HCT116 (cell line): ENCODE results near the gene LYRM1. TPM values are rescaled to one million over a fixed set of nuclear protein-coding genes. Genes with fewer than 3 reads are reported as not detected.

Experiments
- ATAC-seq: fragments of 200-7000 bp; cut with Tn5 transposase; 2 replicates; pipeline ENCODE4 v1.9.1; 2020; ENCODE audit warnings: mild to moderate bottlenecking, moderate library complexity
- BruUV-seq: library from RNA; stranded (reverse); fragments of 400-500 nt; replicated peaks from 2 replicates; lab custom pipeline; 2021; lab: Mats Ljungman, UMichigan
- CTCF ChIA-PET: fragments of 300-600 bp; sonication (Branson Sonifier 250); formaldehyde crosslinking; loops from one replicate; lab custom pipeline; 2021; ENCODE audit warnings: antibody characterized with exemption; lab: Charles Lee
- POLR2A ChIA-PET: fragments of 300-600, 350-600 bp; sonication (Branson Sonifier 250); formaldehyde crosslinking; loops from one replicate; lab custom pipeline; 2021; ENCODE audit warnings: antibody characterized with exemption; lab: Charles Lee
- RAD21 ChIA-PET, 2 experiments: fragments of 300-600 bp; sonication (Branson Sonifier 250); formaldehyde crosslinking; loops; one replicate each; lab custom pipeline; 2023; ENCODE audit warnings: low total read pairs in 2 of 2; ENCODE audit not compliant: uncharacterized antibody in 2 of 2, unreplicated experiment in 2 of 2, low non-redundant PET in 1 of 2; lab: Charles Lee
- DNase-seq: peaks from one replicate; pipeline ENCODE4 v3.0.0-alpha.2; 2010; ENCODE audit warnings: low read depth, low spot score
- H2AFZ ChIP-seq: fragments of 200-600 bp; shearing (Covaris generic), sonication (generic); 2 replicates; pipeline ENCODE4 v1.6.1; 2017; ENCODE audit warnings: low read depth, mixed run types, mixed read lengths, antibody characterized with exemption, low read length; ENCODE audit not compliant: poor library complexity, severe bottlenecking
- H3K27ac ChIP-seq: 2 replicates; pipeline ENCODE4 v1.5.1; 2012; ENCODE audit warnings: low read depth, low read length
- H3K27me3 ChIP-seq: fragments of 200-600 bp; sonication (generic); 2 replicates; pipeline ENCODE4 v1.6.1; 2016; ENCODE audit warnings: mixed run types, low read length, mixed read lengths; ENCODE audit not compliant: insufficient read depth
- H3K36me3 ChIP-seq, 2 experiments: fragments of 200-500 bp in 1 of 2; fragments of 200-600 bp in 1 of 2; sonication (Bioruptor generic) in 1 of 2; sonication (generic) in 1 of 2; 2 replicates each; pipeline versions ENCODE4 v1.5.1 to v1.6.1; 2014 to 2016; ENCODE audit warnings: low read length in 2 of 2, inconsistent platforms in 1 of 2, mixed read lengths in 1 of 2, mixed run types in 1 of 2; ENCODE audit not compliant: insufficient read depth in 2 of 2, control insufficient read depth in 1 of 2
- H3K4me1 ChIP-seq, 2 experiments: fragments of 200-600 bp in 1 of 2; sonication (generic) in 1 of 2; 2 replicates each; pipeline versions ENCODE4 v1.5.1 to v1.6.1; 2012 to 2017; ENCODE audit warnings: low read length in 2 of 2, inconsistent platforms in 1 of 2, mild to moderate bottlenecking in 1 of 2, mixed read lengths in 1 of 2, mixed run types in 1 of 2, moderate library complexity in 1 of 2; ENCODE audit not compliant: insufficient read depth in 2 of 2, control insufficient read depth in 1 of 2
- H3K4me2 ChIP-seq: fragments of 200-600 bp; sonication (generic); 2 replicates; pipeline ENCODE4 v1.6.1; 2017; ENCODE audit warnings: mixed run types, low read length, mixed read lengths
- H3K4me3 ChIP-seq, 2 experiments: fragments of 200-600 bp in 1 of 2; sonication (generic) in 1 of 2; replicated peaks in 1 of 2; 2 replicates each; pipeline ENCODE4 v1.5.1; 2011 to 2016; ENCODE audit warnings: low read length in 2 of 2, control low read depth in 1 of 2, low read depth in 1 of 2, mild to moderate bottlenecking in 1 of 2, mixed read lengths in 1 of 2, mixed run types in 1 of 2
- H3K79me2 ChIP-seq: fragments of 200-600 bp; sonication (generic); 2 replicates; pipeline ENCODE4 v1.6.1; 2017; ENCODE audit warnings: mild to moderate bottlenecking, mixed run types, low read length, moderate library complexity, mixed read lengths; ENCODE audit not compliant: insufficient read depth
- H3K9ac ChIP-seq: fragments of 200-600 bp; sonication (generic); 2 replicates; pipeline ENCODE4 v1.6.1; 2016; ENCODE audit warnings: low read length, mixed read lengths
- H3K9me2 ChIP-seq: fragments of 200-600 bp; sonication (generic), shearing (Covaris generic); 2 replicates; pipeline ENCODE4 v1.6.1; 2017; ENCODE audit warnings: mixed run types, mild to moderate bottlenecking, moderate library complexity; ENCODE audit not compliant: insufficient read depth
- H3K9me3 ChIP-seq, 2 experiments: fragments of 200-500 bp in 1 of 2; fragments of 200-600 bp in 1 of 2; sonication (Bioruptor generic) in 1 of 2; sonication (generic) in 1 of 2; 2 replicates each; pipeline ENCODE4 v1.6.1; 2014 to 2017; ENCODE audit warnings: low read length in 2 of 2, mixed read lengths in 2 of 2, inconsistent platforms in 1 of 2, low read depth in 1 of 2, mild to moderate bottlenecking in 1 of 2, mixed run types in 1 of 2, moderate library complexity in 1 of 2; ENCODE audit not compliant: control insufficient read depth in 1 of 2, insufficient read depth in 1 of 2
- H4K20me1 ChIP-seq: fragments of 200-600 bp; sonication (generic), shearing (Covaris generic); 2 replicates; pipeline ENCODE4 v1.6.1; 2017; ENCODE audit warnings: mixed run types, mild to moderate bottlenecking, moderate library complexity; ENCODE audit not compliant: insufficient read depth
- EZH2phosphoT487 ChIP-seq: fragments of 200-600 bp; IDR thresholded peaks from 2 replicates; pipeline ENCODE4 v1.6.1; 2018; ENCODE audit warnings: antibody characterized with exemption, borderline replicate concordance
- POLR2A ChIP-seq: IDR thresholded peaks from 2 replicates; pipeline ENCODE4 v1.7.0; 2011; ENCODE audit warnings: borderline replicate concordance; ENCODE audit not compliant: insufficient read depth, insufficient read length; ENCODE audit errors: extremely low read depth
- RAD21 ChIP-seq: IDR thresholded peaks from 2 replicates; pipeline ENCODE4 v1.6.1; 2012; ENCODE audit warnings: low read depth, mild to moderate bottlenecking
- SIN3A ChIP-seq: IDR thresholded peaks from 2 replicates; pipeline ENCODE4 v1.6.1; 2012; ENCODE audit warnings: low read depth
- SP1 ChIP-seq: IDR thresholded peaks from 2 replicates; pipeline ENCODE4 v1.6.1; 2012; ENCODE audit warnings: low read depth
- YY1 ChIP-seq: IDR thresholded peaks from 2 replicates; pipeline ENCODE4 v1.6.1; 2011; ENCODE audit warnings: low read length, low read depth, moderate library complexity, mild to moderate bottlenecking; ENCODE audit not compliant: insufficient replicate concordance; ENCODE audit errors: extremely low read depth
- ZFX ChIP-seq: fragments of 450-650 bp; IDR thresholded peaks from 2 replicates; pipeline ENCODE4 v1.6.1; 2017
- intact Hi-C: fragments of 100-400 bp; cut with micrococcal nuclease; formaldehyde crosslinking; loops from 2 replicates; pipeline ENCODE4 v1.10.0; 2022
- total RNA-seq: library from RNA; stranded (reverse); gene quantifications from one replicate; pipeline ENCODE4 v1.2.1, GENCODE V29; 2021; ENCODE audit not compliant: unreplicated experiment
- TF ChIP-seq, protein P1 (sequence below), 3 experiments: fragments of 200-600 bp in 1 of 3; sonication (generic) in 1 of 3; IDR thresholded peaks in 2 of 3; conservative IDR thresholded peaks in 1 of 3; 2 replicates each; pipeline ENCODE4 v1.5.1; 2012 to 2017; ENCODE audit warnings: low read depth in 2 of 3, low read length in 2 of 3, antibody characterized with exemption in 1 of 3, borderline replicate concordance in 1 of 3, control low read depth in 1 of 3, mild to moderate bottlenecking in 1 of 3, mixed read lengths in 1 of 3, mixed run types in 1 of 3, moderate library complexity in 1 of 3; ENCODE audit not compliant: insufficient read depth in 1 of 3

The LYRM1 gene
- total RNA-seq, 1 experiment from 2014 or later = 26.7 TPM

DNA sequence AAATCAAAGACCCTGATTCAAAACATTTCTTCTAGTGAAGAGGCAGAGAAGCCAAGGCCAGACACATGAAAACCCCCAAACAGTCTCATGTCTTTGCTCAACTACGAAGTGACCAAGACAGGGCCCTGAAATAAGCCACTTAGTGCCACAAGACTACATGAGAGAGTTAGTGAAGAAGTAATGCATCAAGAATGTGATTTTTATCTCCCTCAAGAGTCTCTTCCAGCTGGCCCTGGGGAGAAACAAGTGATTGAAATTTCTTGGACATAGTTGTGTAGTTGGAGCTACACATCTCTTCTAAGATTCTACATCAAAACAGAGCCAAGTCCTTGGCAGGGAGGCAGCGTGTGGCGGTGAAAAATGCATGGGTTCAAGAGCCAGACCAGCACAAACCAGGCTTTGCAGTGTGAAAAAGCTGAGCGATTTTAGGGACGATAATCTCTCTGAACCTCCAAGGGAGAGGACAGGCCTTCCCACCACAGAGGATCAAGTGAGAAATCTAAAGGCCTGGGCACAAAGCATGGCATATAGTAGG, 30.6 kb downstream of the LYRM1 start:
- ChIA-PET CTCF (no interaction called here), RAD21 (no interaction called here), POLR2A (no interaction called here)
- no peak for DNase-seq
- ATAC-seq = no peak
- Histone ChIP-seq H3K36me3 (no peaks in the 10 kb centered on the region), H2AFZ (no peak overlapping the region), H3K79me2 (no peaks in the 10 kb centered on the region), H3K4me1 (peaks cover 0 to 4% of the 10 kb centered on the region in 2 experiments; a peak in 1 of 4 replicates), H3K9me3 (no peaks in the 10 kb centered on the region), H3K4me2 (no peak overlapping the region), H4K20me1 (no peaks in the 10 kb centered on the region), H3K4me3 (no peak overlapping the region), H3K27me3 (no peaks in the 10 kb centered on the region), H3K9me2 (no peaks in the 10 kb centered on the region), H3K9ac (no peak overlapping the region), H3K27ac (no peak overlapping the region)
- no peak for TF ChIP-seq RAD21
- TF ChIP-seq ZFX = no peak
- no TSS peak for BruUV-seq
- intact Hi-C loops = no loop called here

DNA sequence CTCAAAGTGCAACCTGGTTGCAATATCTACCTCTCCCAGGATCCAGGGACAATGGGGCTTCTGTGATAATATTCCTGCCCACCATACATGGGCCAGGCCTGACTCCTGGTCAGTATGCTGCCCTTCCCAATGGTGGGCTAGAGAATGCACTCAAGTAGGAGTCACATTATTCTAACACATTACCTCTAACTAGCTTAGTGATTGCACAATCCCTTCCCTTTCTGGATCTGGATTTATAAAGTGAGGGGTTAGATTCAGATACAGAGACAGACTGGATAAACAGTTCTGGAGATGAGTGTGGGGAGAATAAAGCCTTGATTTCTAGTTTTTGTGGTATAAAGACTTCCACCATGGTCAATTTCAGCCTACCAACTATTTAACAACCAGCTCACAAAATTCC, 33.0 kb downstream of the LYRM1 start:
- no peak for TF ChIP-seq ZFX
- TF ChIP-seq YY1 = no peak
- TF ChIP-seq, protein P1, sequence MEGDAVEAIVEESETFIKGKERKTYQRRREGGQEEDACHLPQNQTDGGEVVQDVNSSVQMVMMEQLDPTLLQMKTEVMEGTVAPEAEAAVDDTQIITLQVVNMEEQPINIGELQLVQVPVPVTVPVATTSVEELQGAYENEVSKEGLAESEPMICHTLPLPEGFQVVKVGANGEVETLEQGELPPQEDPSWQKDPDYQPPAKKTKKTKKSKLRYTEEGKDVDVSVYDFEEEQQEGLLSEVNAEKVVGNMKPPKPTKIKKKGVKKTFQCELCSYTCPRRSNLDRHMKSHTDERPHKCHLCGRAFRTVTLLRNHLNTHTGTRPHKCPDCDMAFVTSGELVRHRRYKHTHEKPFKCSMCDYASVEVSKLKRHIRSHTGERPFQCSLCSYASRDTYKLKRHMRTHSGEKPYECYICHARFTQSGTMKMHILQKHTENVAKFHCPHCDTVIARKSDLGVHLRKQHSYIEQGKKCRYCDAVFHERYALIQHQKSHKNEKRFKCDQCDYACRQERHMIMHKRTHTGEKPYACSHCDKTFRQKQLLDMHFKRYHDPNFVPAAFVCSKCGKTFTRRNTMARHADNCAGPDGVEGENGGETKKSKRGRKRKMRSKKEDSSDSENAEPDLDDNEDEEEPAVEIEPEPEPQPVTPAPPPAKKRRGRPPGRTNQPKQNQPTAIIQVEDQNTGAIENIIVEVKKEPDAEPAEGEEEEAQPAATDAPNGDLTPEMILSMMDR (IDR thresholded peaks at IDR 0.05 in 2 of 3, conservative IDR thresholded peaks at IDR 0.05 in 1 of 3; ENCODE audit: borderline replicate concordance in 1 of 3, insufficient read depth in 1 of 3, low read depth in 2 of 3, low read length in 2 of 3) = no peak
- TF ChIP-seq POLR2A = no peak
- TF ChIP-seq EZH2phosphoT487 = no peak
- no peak for TF ChIP-seq SIN3A
- no peak for TF ChIP-seq SP1
- TF ChIP-seq, all 23 proteins: peak for 0
- ChIA-PET CTCF (no interaction called here), RAD21 (no interaction called here), POLR2A (interaction anchor here (0.6 kb wide), 1 partner anchor 76 kb away, joined by 3 read pairs; no protein-coding TSS in a partner anchor)
- no TSS peak for BruUV-seq
- H3K4me1 ChIP-seq = peaks cover 3 to 17% of the 10 kb centered on the region in 2 experiments; a peak in 3 of 4 replicates
- H3K27ac ChIP-seq = no peak overlapping the region
- H3K4me2 ChIP-seq = no peak overlapping the region
- H3K36me3 ChIP-seq = no peaks in the 10 kb centered on the region
- no peak overlapping the region for H3K9ac ChIP-seq
- H3K27me3 ChIP-seq = no peaks in the 10 kb centered on the region
- ATAC-seq (no peak), DNase-seq (no peak)
- H3K4me3 ChIP-seq = no peak overlapping the region
- H3K9me3 ChIP-seq = no peaks in the 10 kb centered on the region
- no peaks in the 10 kb centered on the region for H3K79me2 ChIP-seq
- H4K20me1 ChIP-seq = no peaks in the 10 kb centered on the region
- H3K9me2 ChIP-seq = no peaks in the 10 kb centered on the region
- no peak overlapping the region for H2AFZ ChIP-seq
- intact Hi-C loops = no loop called here
